VCaP (cell line): ENCODE data around the gene NXN.
"Not testable (repeated sequence)": the region's sequence is repeated elsewhere in the genome, so short reads cannot be mapped to it uniquely, and the experiment has no call there.

ENCODE experiments used
- H3K27ac ChIP-seq: fragments of 450-650 bp; 2 replicates; pipeline ENCODE4 v1.5.1; 2017
- CTCF ChIP-seq: fragments of 450-650 bp; conservative IDR thresholded peaks from 2 replicates; pipeline ENCODE4 v1.5.1; 2017; ENCODE audit warnings: mild to moderate bottlenecking, moderate library complexity

NXN gene

GRCh38 chr17:869086-869485 is 110.5 kb downstream of the NXN start:
- TF ChIP-seq CTCF = no peak

GRCh38 chr17:867896-868489 is 111.6 kb downstream of the NXN start:
- no peak overlapping the region for H3K27ac ChIP-seq
- TF ChIP-seq CTCF = no peak

More at GRCh38 chr17:869086-869485, 110.5 kb downstream of the NXN start:
- no peak overlapping the region for H3K27ac ChIP-seq

DNA sequence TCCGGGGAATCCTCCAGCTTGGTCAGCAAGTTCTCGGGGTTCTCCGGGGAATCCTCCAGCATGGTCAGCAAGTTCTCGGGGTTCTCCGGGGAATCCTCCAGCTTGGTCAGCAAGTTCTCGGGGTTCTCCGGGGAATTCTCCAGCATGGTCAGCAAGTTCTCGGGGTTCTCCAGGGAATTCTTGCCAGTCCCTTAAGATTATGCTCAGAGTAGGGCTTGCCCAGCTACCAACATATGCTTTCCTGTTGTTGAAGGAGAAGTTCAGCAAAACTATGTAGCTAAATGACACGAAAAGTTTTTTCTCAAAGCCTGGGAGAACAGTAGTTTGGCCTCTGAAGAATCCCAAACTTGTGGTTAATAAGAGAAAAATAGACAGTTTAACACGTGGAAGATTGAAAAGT is 112.3 kb downstream of the NXN start:
- not testable (repeated sequence) for H3K27ac ChIP-seq

GRCh38 chr17:866568-867103 is 112.9 kb downstream of the NXN start:
- H3K27ac ChIP-seq = no peak overlapping the region
- TF ChIP-seq CTCF = no peak

- H3K27ac ChIP-seq = no peak overlapping the region
- no peak for TF ChIP-seq CTCF
Observed at GRCh38 chr17:864315-864714, 115.3 kb downstream of the NXN start.

DNA sequence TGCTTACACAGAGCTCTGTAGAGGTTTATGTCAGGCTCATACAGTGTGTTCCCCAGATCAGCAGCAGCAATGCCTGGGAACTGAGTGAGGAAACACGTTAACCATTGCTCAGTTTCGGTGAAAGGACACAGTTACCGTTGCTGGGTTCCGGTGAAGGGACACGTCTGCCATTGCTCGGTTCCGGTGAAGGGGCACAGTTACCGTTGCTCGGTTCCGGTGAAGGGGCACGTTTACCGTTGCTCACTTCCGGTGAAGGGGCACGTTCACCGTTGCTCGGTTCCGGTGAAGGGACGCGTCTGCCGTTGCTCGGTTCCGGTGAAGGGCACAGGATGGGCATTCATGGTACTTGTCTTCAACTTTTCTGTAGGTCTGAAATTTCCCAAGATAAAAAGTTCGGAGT is 115.7 kb downstream of the NXN start:
- TF ChIP-seq CTCF = no peak
- no peak overlapping the region for H3K27ac ChIP-seq

DNA sequence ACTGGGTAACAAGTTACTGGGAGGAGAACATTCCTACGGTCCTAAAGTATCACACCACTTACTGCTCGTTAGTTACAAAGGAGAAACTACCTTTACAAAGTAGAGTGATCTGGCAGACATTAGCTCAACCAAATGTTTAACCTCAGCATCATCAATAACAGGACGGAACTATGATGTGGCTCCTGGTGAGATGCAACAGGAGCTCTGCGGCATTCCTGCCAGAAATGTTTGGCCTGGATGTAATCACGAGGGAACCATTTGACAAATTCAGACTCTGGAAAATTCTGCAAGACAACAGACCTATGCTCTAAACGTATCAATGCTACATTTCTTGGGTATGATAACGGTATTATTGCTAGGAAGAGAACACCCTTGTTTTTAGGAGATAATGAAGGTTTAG is 117.0 kb downstream of the NXN start:
- no peak for TF ChIP-seq CTCF
- H3K27ac ChIP-seq = no peak overlapping the region

- H3K27ac ChIP-seq = no peak overlapping the region
- no peak for TF ChIP-seq CTCF
Observed at GRCh38 chr17:861364-861763, 118.2 kb downstream of the NXN start.
